UCSD-AML1 (cell line): ENCODE results near the gene ERICH4.

ENCODE experiments used
- DNase-seq: peaks from one replicate; lab custom pipeline; 2025; ENCODE audit not compliant: unreplicated experiment; lab: John Stamatoyannopoulos, UW

ERICH4 gene

GRCh38 chr19:41413947-41414346, 29.0 kb upstream of the ERICH4 start:
- DNase-seq, result no peak

GRCh38 chr19:41414461-41414860, 28.5 kb upstream of the ERICH4 start:
- DNase-seq, result no peak

- no peak for DNase-seq
These were observed 27.8 kb upstream of the ERICH4 start for GRCh38 chr19:41415154-41415571.

- DNase-seq, result no peak
These were observed 26.7 kb upstream of the ERICH4 start for GRCh38 chr19:41416194-41416674.

GRCh38 chr19:41420101-41420880, 22.7 kb upstream of the ERICH4 start:
- DNase-seq, result peak; percentile 38

GRCh38 chr19:41421314-41421713, 21.6 kb upstream of the ERICH4 start:
- DNase-seq, result no peak

GRCh38 chr19:41421973-41422372, 21.0 kb upstream of the ERICH4 start:
- DNase-seq, result no peak

GRCh38 chr19:41422456-41422855, 20.5 kb upstream of the ERICH4 start:
- DNase-seq, result no peak

- no peak for DNase-seq
These were observed 20.0 kb upstream of the ERICH4 start for GRCh38 chr19:41422955-41423354.

GRCh38 chr19:41424335-41425173, 18.4 kb upstream of the ERICH4 start:
- no peak for DNase-seq

GRCh38 chr19:41425174-41426115, 17.5 kb upstream of the ERICH4 start:
- DNase-seq, result no peak

- DNase-seq, result no peak
These were observed 16.7 kb upstream of the ERICH4 start for GRCh38 chr19:41426116-41426841.

GRCh38 chr19:41426952-41427646, 15.9 kb upstream of the ERICH4 start, which contains the start of gene B3GNT8:
TSS of gene B3GNT8 (minus strand) at chr19:41427374. CDS start at chr19:41426778, 596 bp downstream.
- peak; percentile 79 for DNase-seq

GRCh38 chr19:41427647-41428480, 15.1 kb upstream of the ERICH4 start:
- DNase-seq, result peak; percentile 66

- peak; percentile 53 for DNase-seq
These were observed 14.5 kb upstream of the ERICH4 start for GRCh38 chr19:41428481-41428859.

GRCh38 chr19:41430922-41431321, 12.0 kb upstream of the ERICH4 start:
- no peak for DNase-seq

GRCh38 chr19:41431426-41432386, 11.2 kb upstream of the ERICH4 start:
- peak; percentile 62 for DNase-seq

GRCh38 chr19:41433171-41433570, 9.8 kb upstream of the ERICH4 start:
- DNase-seq, result no peak
